GM18861 (cell line): ENCODE measurements around the gene ARL6.
"Not testable (repeated sequence)": the region's sequence is repeated elsewhere in the genome, so short reads cannot be mapped to it uniquely, and the experiment has no call there.

Experiments
- ATAC-seq: cut with Tn5 transposase; IDR thresholded peaks from one replicate; pipeline ENCODE4 v1.9.1; 2021; ENCODE audit not compliant: unreplicated experiment

The ARL6 gene

GRCh38 chr3:97821287-97821773, 56.8 kb downstream of the ARL6 start:
- ATAC-seq: peak; percentile 36

- ATAC-seq: peak; percentile 97
These were observed 57.3 kb downstream of the ARL6 start, which contains the start of gene CRYBG3 for GRCh38 chr3:97821774-97822358. Gene CRYBG3 (plus strand): TSS chr3:97822011. CDS start chr3:97822207, 196 bp downstream.

- no peak for ATAC-seq
These were observed 57.8 kb downstream of the ARL6 start for GRCh38 chr3:97822359-97822775.

- ATAC-seq: no peak
These were observed 58.8 kb downstream of the ARL6 start for GRCh38 chr3:97823046-97824004.

- ATAC-seq: no peak
These were observed 60.5 kb downstream of the ARL6 start for GRCh38 chr3:97825101-97825500.

GRCh38 chr3:97827741-97828471, 63.3 kb downstream of the ARL6 start:
- ATAC-seq: no peak

GRCh38 chr3:97829198-97829597, 64.6 kb downstream of the ARL6 start:
- no peak for ATAC-seq

GRCh38 chr3:97830638-97831037, 66.1 kb downstream of the ARL6 start:
- no peak for ATAC-seq

GRCh38 chr3:97831140-97831539, 66.6 kb downstream of the ARL6 start:
- ATAC-seq: no peak

GRCh38 chr3:97833184-97833583, 68.6 kb downstream of the ARL6 start:
- ATAC-seq: not testable (repeated sequence)

- no peak for ATAC-seq
These were observed 71.2 kb downstream of the ARL6 start for GRCh38 chr3:97835761-97836160.

GRCh38 chr3:97838393-97838792, 73.8 kb downstream of the ARL6 start:
- ATAC-seq: no peak

GRCh38 chr3:97839944-97840343, 75.4 kb downstream of the ARL6 start:
- no peak for ATAC-seq

- no peak for ATAC-seq
These were observed 76.7 kb downstream of the ARL6 start for GRCh38 chr3:97841304-97841703.

- no peak for ATAC-seq
These were observed 77.4 kb downstream of the ARL6 start for GRCh38 chr3:97841956-97842355.

- ATAC-seq: no peak
These were observed 84.2 kb downstream of the ARL6 start for GRCh38 chr3:97848779-97849178.
